Activated T-helper 2 cell treated with anti-CD3 and anti-CD28 coated beads, Interferon-gamma antibody, Interleukin-2, Interleukin-4, amounts not matched to agents 10 μg/mL and 5 μg/mL and 100 μg/mL, durations not matched to agents 14 hours and 24 hours and 36 hours (primary cell): ENCODE data around the gene MAPKAP1. TPM values are rescaled to one million over a fixed set of nuclear protein-coding genes. Genes with fewer than 3 reads are reported as not detected.

Source experiments
- DNase-seq: peaks from one replicate; pipeline ENCODE4 v3.0.0; 2021; ENCODE audit warnings: low spot score
- H3K27ac Mint-ChIP-seq: one replicate; pipeline ENCODE4 v1.8.0; 2021; ENCODE audit warnings: mixed read lengths
- H3K27me3 Mint-ChIP-seq: one replicate; pipeline ENCODE4 v1.8.0; 2021; ENCODE audit warnings: low read depth, mixed read lengths
- H3K36me3 Mint-ChIP-seq: one replicate; pipeline ENCODE4 v1.8.0; 2021; ENCODE audit warnings: low read depth, mixed read lengths
- H3K4me1 Mint-ChIP-seq: one replicate; pipeline ENCODE4 v1.8.0; 2021; ENCODE audit warnings: low read depth, mixed read lengths
- H3K4me3 Mint-ChIP-seq: one replicate; pipeline ENCODE4 v1.8.0; 2021; ENCODE audit warnings: low read depth, mild to moderate bottlenecking, moderate library complexity, mixed read lengths
- H3K9me3 Mint-ChIP-seq: one replicate; pipeline ENCODE4 v1.8.0; 2021; ENCODE audit warnings: mixed read lengths
- intact Hi-C: fragments of 100-400 bp; cut with micrococcal nuclease; formaldehyde crosslinking; loops from one replicate; pipeline ENCODE4 v1.15.1; 2023
- total RNA-seq: library from RNA; stranded (reverse); gene quantifications from 2 replicates; pipeline ENCODE4 v1.2.3, GENCODE V29; 2022

MAPKAP1 gene
- total RNA-seq, 1 donor from 2014 or later, result 83.8 TPM

- H3K27ac Mint-ChIP-seq, result peak overlapping the region; percentile 75
- peaks cover 60% of the 10 kb centered on the region for H3K4me1 Mint-ChIP-seq
- H3K36me3 Mint-ChIP-seq, result peaks cover 31% of the 10 kb centered on the region
- DNase-seq, result no peak
- peak overlapping the region; percentile 40 for H3K4me3 Mint-ChIP-seq
- no peaks in the 10 kb centered on the region for H3K27me3 Mint-ChIP-seq
- intact Hi-C loops, result loop anchor here (1.0 to 5.0 kb wide), 3 partner anchors 14 to 766 kb away; partner anchors contain the start of gene PBX3
- H3K9me3 Mint-ChIP-seq, result no peaks in the 10 kb centered on the region
These were observed 60.3 kb downstream of the MAPKAP1 start for GRCh38 chr9:125646621-125647100.

GRCh38 chr9:125646217-125646616 lies 60.8 kb downstream of the MAPKAP1 start:
- peak overlapping the region; percentile 40 for H3K4me3 Mint-ChIP-seq
- H3K4me1 Mint-ChIP-seq, result peaks cover 59% of the 10 kb centered on the region
- H3K9me3 Mint-ChIP-seq, result no peaks in the 10 kb centered on the region
- intact Hi-C loops, result loop anchor here (1.0 to 5.0 kb wide), 3 partner anchors 14 to 766 kb away; partner anchors contain the start of gene PBX3
- peaks cover 31% of the 10 kb centered on the region for H3K36me3 Mint-ChIP-seq
- no peak for DNase-seq
- H3K27me3 Mint-ChIP-seq, result no peaks in the 10 kb centered on the region
- H3K27ac Mint-ChIP-seq, result peak overlapping the region; percentile 75

DNA sequence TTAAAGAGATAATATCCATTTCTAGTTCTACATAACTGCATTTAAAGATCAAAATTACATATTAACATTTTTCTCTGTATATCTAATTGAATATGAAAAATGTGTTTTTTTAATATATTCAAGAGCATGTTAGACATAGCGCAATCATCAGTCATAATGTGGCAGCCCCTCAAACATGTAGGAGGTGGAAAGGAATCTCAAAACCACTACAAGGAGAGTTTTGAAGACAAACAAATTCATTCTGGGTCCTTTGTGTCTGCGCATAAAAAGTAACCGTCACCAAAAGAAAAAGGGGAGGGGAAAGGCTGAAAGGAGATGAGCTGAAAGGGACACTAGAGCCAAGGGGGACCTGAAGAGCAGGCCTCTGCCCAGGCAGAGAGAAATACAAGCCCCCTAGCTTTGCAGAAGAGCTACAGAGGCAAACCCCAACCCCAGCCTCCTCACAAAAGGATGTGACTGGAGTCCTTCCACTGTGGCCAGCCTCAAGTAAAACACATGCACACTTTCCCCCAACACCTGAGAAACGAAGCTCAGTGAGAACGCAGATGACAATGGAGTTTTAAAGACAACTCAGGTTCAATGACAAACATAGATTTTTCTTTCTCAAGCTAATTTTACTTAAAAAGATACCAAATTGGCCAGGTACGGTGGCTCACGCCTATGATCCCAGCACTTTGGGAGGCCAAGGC lies 62.0 kb downstream of the MAPKAP1 start:
- Mint-ChIP-seq H3K4me1 (peaks cover 47% of the 10 kb centered on the region), H3K36me3 (peaks cover 24% of the 10 kb centered on the region), H3K27ac (peak overlapping the region; percentile 30), H3K4me3 (no peak overlapping the region), H3K27me3 (no peaks in the 10 kb centered on the region), H3K9me3 (no peaks in the 10 kb centered on the region)
- no peak for DNase-seq
- intact Hi-C loops, result loop anchor here (5.0 kb wide), 2 partner anchors 102 to 767 kb away; partner anchors contain the start of gene PBX3

- H3K27me3 Mint-ChIP-seq, result no peaks in the 10 kb centered on the region
- intact Hi-C loops, result no loop called here
- H3K36me3 Mint-ChIP-seq, result peaks cover 10% of the 10 kb centered on the region
- DNase-seq, result no peak
- no peaks in the 10 kb centered on the region for H3K9me3 Mint-ChIP-seq
- H3K4me1 Mint-ChIP-seq, result peaks cover 31% of the 10 kb centered on the region
- no peak overlapping the region for H3K27ac Mint-ChIP-seq
- H3K4me3 Mint-ChIP-seq, result no peak overlapping the region
These were observed 64.7 kb downstream of the MAPKAP1 start for GRCh38 chr9:125642311-125642710.

- H3K36me3 Mint-ChIP-seq, result no peaks in the 10 kb centered on the region
- no peaks in the 10 kb centered on the region for H3K9me3 Mint-ChIP-seq
- peaks cover 33% of the 10 kb centered on the region for H3K4me1 Mint-ChIP-seq
- no peak overlapping the region for H3K4me3 Mint-ChIP-seq
- H3K27me3 Mint-ChIP-seq, result no peaks in the 10 kb centered on the region
- intact Hi-C loops, result no loop called here
- no peak overlapping the region for H3K27ac Mint-ChIP-seq
- DNase-seq, result no peak
These were observed 68.0 kb downstream of the MAPKAP1 start for GRCh38 chr9:125639057-125639456.

GRCh38 chr9:125638239-125639045 lies 68.6 kb downstream of the MAPKAP1 start:
- H3K4me1 Mint-ChIP-seq, result peaks cover 34% of the 10 kb centered on the region
- H3K36me3 Mint-ChIP-seq, result no peaks in the 10 kb centered on the region
- H3K27ac Mint-ChIP-seq, result no peak overlapping the region
- H3K9me3 Mint-ChIP-seq, result no peaks in the 10 kb centered on the region
- no peak for DNase-seq
- H3K4me3 Mint-ChIP-seq, result no peak overlapping the region
- no peaks in the 10 kb centered on the region for H3K27me3 Mint-ChIP-seq
- intact Hi-C loops, result no loop called here

- peaks cover 43% of the 10 kb centered on the region for H3K4me1 Mint-ChIP-seq
- DNase-seq, result no peak
- no peaks in the 10 kb centered on the region for H3K36me3 Mint-ChIP-seq
- no peak overlapping the region for H3K27ac Mint-ChIP-seq
- no peaks in the 10 kb centered on the region for H3K9me3 Mint-ChIP-seq
- H3K27me3 Mint-ChIP-seq, result no peaks in the 10 kb centered on the region
- intact Hi-C loops, result no loop called here
- no peak overlapping the region for H3K4me3 Mint-ChIP-seq
These were observed 69.8 kb downstream of the MAPKAP1 start for GRCh38 chr9:125637241-125637640.

GRCh38 chr9:125635888-125636287 lies 71.1 kb downstream of the MAPKAP1 start:
- no peaks in the 10 kb centered on the region for H3K27me3 Mint-ChIP-seq
- no peak overlapping the region for H3K4me3 Mint-ChIP-seq
- H3K27ac Mint-ChIP-seq, result peak overlapping the region; percentile 24
- no peak for DNase-seq
- H3K4me1 Mint-ChIP-seq, result peaks cover 54% of the 10 kb centered on the region
- no peaks in the 10 kb centered on the region for H3K9me3 Mint-ChIP-seq
- intact Hi-C loops, result loop anchor here (2.0 kb wide), 1 partner anchor 111 kb away; the partner anchor contains the start of gene PBX3
- no peaks in the 10 kb centered on the region for H3K36me3 Mint-ChIP-seq

DNA sequence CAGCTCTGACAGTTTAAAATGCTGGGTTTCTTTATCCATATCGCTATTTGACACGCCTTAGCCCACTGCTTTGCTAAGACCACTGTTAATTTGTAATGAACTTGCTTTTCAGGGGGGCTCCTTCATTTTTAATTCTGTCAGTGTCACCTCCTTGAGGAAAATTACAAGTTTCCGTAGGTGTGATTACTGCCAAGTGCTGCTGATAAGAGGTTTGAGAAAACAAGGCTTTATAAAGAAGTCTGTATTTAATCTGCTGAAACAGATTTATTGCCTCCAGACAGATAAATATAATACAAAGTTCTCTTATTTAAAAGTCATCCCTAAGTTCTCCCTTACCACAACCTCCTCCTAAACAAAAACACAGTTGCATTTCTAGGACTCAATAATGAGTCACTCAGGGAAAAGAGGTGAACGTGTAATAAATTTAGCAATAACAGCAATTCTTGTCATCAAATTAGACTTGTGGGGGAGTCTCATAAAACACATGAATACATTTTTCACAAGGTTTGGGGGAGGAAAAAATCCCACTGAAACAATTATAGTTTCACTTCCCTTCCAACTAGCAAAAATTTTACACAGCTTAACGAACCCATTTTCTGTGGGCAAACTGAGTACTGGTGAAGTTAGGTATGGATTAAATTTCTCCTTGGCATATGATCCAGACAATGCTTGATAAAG lies 72.8 kb downstream of the MAPKAP1 start:
- H3K36me3 Mint-ChIP-seq, result no peaks in the 10 kb centered on the region
- H3K4me1 Mint-ChIP-seq, result peaks cover 56% of the 10 kb centered on the region
- no peak overlapping the region for H3K27ac Mint-ChIP-seq
- no peak for DNase-seq
- H3K4me3 Mint-ChIP-seq, result no peak overlapping the region
- intact Hi-C loops, result loop anchor here (2.0 to 5.0 kb wide), 2 partner anchors 113 to 188 kb away; partner anchors contain the start of gene PBX3
- no peaks in the 10 kb centered on the region for H3K9me3 Mint-ChIP-seq
- H3K27me3 Mint-ChIP-seq, result no peaks in the 10 kb centered on the region

- no peaks in the 10 kb centered on the region for H3K36me3 Mint-ChIP-seq
- H3K4me1 Mint-ChIP-seq, result peaks cover 59% of the 10 kb centered on the region
- no peaks in the 10 kb centered on the region for H3K27me3 Mint-ChIP-seq
- H3K27ac Mint-ChIP-seq, result no peak overlapping the region
- H3K4me3 Mint-ChIP-seq, result no peak overlapping the region
- no peak for DNase-seq
- H3K9me3 Mint-ChIP-seq, result no peaks in the 10 kb centered on the region
- intact Hi-C loops, result loop anchor here (5.0 kb wide), 1 partner anchor 189 kb away; no protein-coding TSS in a partner anchor
These were observed 73.8 kb downstream of the MAPKAP1 start for GRCh38 chr9:125633116-125633745.

- no peaks in the 10 kb centered on the region for H3K27me3 Mint-ChIP-seq
- intact Hi-C loops, result loop anchor here (1.0 to 5.0 kb wide), 6 partner anchors 14 to 222 kb away; no protein-coding TSS in a partner anchor
- H3K9me3 Mint-ChIP-seq, result no peaks in the 10 kb centered on the region
- H3K27ac Mint-ChIP-seq, result peak overlapping the region; percentile 40
- H3K36me3 Mint-ChIP-seq, result no peaks in the 10 kb centered on the region
- DNase-seq, result no peak
- no peak overlapping the region for H3K4me3 Mint-ChIP-seq
- H3K4me1 Mint-ChIP-seq, result peaks cover 59% of the 10 kb centered on the region
These were observed 74.5 kb downstream of the MAPKAP1 start for GRCh38 chr9:125632321-125633115.
